Adrenal gland (tissue), 5 donors: ENCODE results near the gene GABARAP.

ENCODE experiments used
- CTCF ChIP-seq, 6 experiments: fragments of 450-650 bp in 4 of 6; fragments of 200-600 bp in 2 of 6; sonication (generic) in 1 of 6; IDR thresholded peaks; 1 replicate in 5 of 6; 2 replicates in 1 of 6; pipeline versions ENCODE4 v1.5.1 to v1.8.0; 2016 to 2021; ENCODE audit warnings: antibody characterized with exemption in 6 of 6, mild to moderate bottlenecking in 2 of 6, moderate library complexity in 1 of 6
- POLR2A ChIP-seq, 2 donors: fragments of 450-650 bp; IDR thresholded peaks; one replicate each; pipeline ENCODE4 v1.6.1; 2017; ENCODE audit warnings: antibody characterized with exemption in 2 of 2, mild to moderate bottlenecking in 2 of 2, moderate library complexity in 1 of 2
- donor health status: DM: no; HTN: no; CAD: no.

- TF ChIP-seq CTCF (IDR thresholded peaks at IDR 0.05) (no peak), POLR2A (IDR thresholded peaks at IDR 0.05) (no peak)
Measured at GRCh38 chr17:7289256-7290032, 47.2 kb upstream of the GABARAP start.
